ENCODE measurements around the gene BRI3BP.

BRI3BP gene

GRCh38 chr12:124993626-124994436 is at the start of gene BRI3BP:
BRI3BP (plus strand) TSS chr12:124993645; CDS start chr12:124993791, 146 bp downstream.
- Histone ChIP-seq H3K9me3 (ENCODE audit: low read length) (no peaks in the 10 kb centered on the region), H3K4me3 (ENCODE audit: low read depth in 1 of 2, low read length in 2 of 2) (peak within 1 kb of the TSS; percentile 38 to 66), H3K4me1 (ENCODE audit: insufficient read depth, low read length) (peaks cover 14% of the 10 kb centered on the region), H3K9ac (ENCODE audit: low read length) (peak within 1 kb of the TSS; percentile 44), H3K27me3 (ENCODE audit: control insufficient read depth in 1 of 2, insufficient read depth in 2 of 2, low read length in 2 of 2) (no peaks in the 10 kb centered on the region), H3K36me3 (ENCODE audit: insufficient read depth, low read length) (no peaks in the 10 kb centered on the region), H3K27ac (ENCODE audit: low read depth, low read length) (no peak within 1 kb of the TSS)

- Histone ChIP-seq H3K4me3 (ENCODE audit: low read depth in 1 of 2, low read length in 2 of 2) (no peak overlapping the region), H3K9ac (ENCODE audit: low read length) (no peak overlapping the region), H3K27ac (ENCODE audit: low read depth, low read length) (no peak overlapping the region), H3K9me3 (ENCODE audit: low read length) (no peaks in the 10 kb centered on the region), H3K36me3 (ENCODE audit: insufficient read depth, low read length) (peaks cover 20% of the 10 kb centered on the region), H3K27me3 (ENCODE audit: control insufficient read depth in 1 of 2, insufficient read depth in 2 of 2, low read length in 2 of 2) (no peaks in the 10 kb centered on the region), H3K4me1 (ENCODE audit: insufficient read depth, low read length) (no peaks in the 10 kb centered on the region)
Measured at GRCh38 chr12:124946447-124946793, 47.0 kb upstream of the BRI3BP start.

- Histone ChIP-seq H3K9ac (ENCODE audit: low read length) (no peak overlapping the region), H3K27ac (ENCODE audit: low read depth, low read length) (no peak overlapping the region), H3K4me3 (ENCODE audit: low read depth in 1 of 2, low read length in 2 of 2) (no peak overlapping the region), H3K4me1 (ENCODE audit: insufficient read depth, low read length) (no peaks in the 10 kb centered on the region), H3K9me3 (ENCODE audit: low read length) (no peaks in the 10 kb centered on the region), H3K36me3 (ENCODE audit: insufficient read depth, low read length) (peaks cover 20% of the 10 kb centered on the region), H3K27me3 (ENCODE audit: control insufficient read depth in 1 of 2, insufficient read depth in 2 of 2, low read length in 2 of 2) (no peaks in the 10 kb centered on the region)
Measured at GRCh38 chr12:124947013-124947412, 46.4 kb upstream of the BRI3BP start.

GRCh38 chr12:124947561-124948398 is 45.7 kb upstream of the BRI3BP start:
- Histone ChIP-seq H3K9ac (ENCODE audit: low read length) (no peak overlapping the region), H3K36me3 (ENCODE audit: insufficient read depth, low read length) (peaks cover 20% of the 10 kb centered on the region), H3K27me3 (ENCODE audit: control insufficient read depth in 1 of 2, insufficient read depth in 2 of 2, low read length in 2 of 2) (no peaks in the 10 kb centered on the region), H3K9me3 (ENCODE audit: low read length) (no peaks in the 10 kb centered on the region), H3K4me3 (ENCODE audit: low read depth in 1 of 2, low read length in 2 of 2) (no peak overlapping the region), H3K27ac (ENCODE audit: low read depth, low read length) (no peak overlapping the region), H3K4me1 (ENCODE audit: insufficient read depth, low read length) (no peaks in the 10 kb centered on the region)

GRCh38 chr12:124949066-124949465 is 44.4 kb upstream of the BRI3BP start:
- Histone ChIP-seq H3K4me3 (ENCODE audit: low read depth in 1 of 2, low read length in 2 of 2) (no peak overlapping the region), H3K4me1 (ENCODE audit: insufficient read depth, low read length) (no peaks in the 10 kb centered on the region), H3K27me3 (ENCODE audit: control insufficient read depth in 1 of 2, insufficient read depth in 2 of 2, low read length in 2 of 2) (no peaks in the 10 kb centered on the region), H3K27ac (ENCODE audit: low read depth, low read length) (no peak overlapping the region), H3K9me3 (ENCODE audit: low read length) (no peaks in the 10 kb centered on the region), H3K36me3 (ENCODE audit: insufficient read depth, low read length) (peaks cover 27% of the 10 kb centered on the region), H3K9ac (ENCODE audit: low read length) (no peak overlapping the region)

- H3K9me3 ChIP-seq (ENCODE audit: low read length): no peaks in the 10 kb centered on the region
- H3K27ac ChIP-seq (ENCODE audit: low read depth, low read length): no peak overlapping the region
- peaks cover 33% of the 10 kb centered on the region for H3K36me3 ChIP-seq (ENCODE audit: insufficient read depth, low read length)
- H3K27me3 ChIP-seq (ENCODE audit: control insufficient read depth in 1 of 2, insufficient read depth in 2 of 2, low read length in 2 of 2): no peaks in the 10 kb centered on the region
- no peak overlapping the region for H3K9ac ChIP-seq (ENCODE audit: low read length)
- no peaks in the 10 kb centered on the region for H3K4me1 ChIP-seq (ENCODE audit: insufficient read depth, low read length)
- no peak overlapping the region for H3K4me3 ChIP-seq (ENCODE audit: low read depth in 1 of 2, low read length in 2 of 2)
Measured at GRCh38 chr12:124949779-124950728, 43.4 kb upstream of the BRI3BP start.

GRCh38 chr12:124952295-124952694 is 41.1 kb upstream of the BRI3BP start:
- Histone ChIP-seq H3K4me3 (ENCODE audit: low read depth in 1 of 2, low read length in 2 of 2) (no peak overlapping the region), H3K4me1 (ENCODE audit: insufficient read depth, low read length) (no peaks in the 10 kb centered on the region), H3K27me3 (ENCODE audit: control insufficient read depth in 1 of 2, insufficient read depth in 2 of 2, low read length in 2 of 2) (no peaks in the 10 kb centered on the region), H3K36me3 (ENCODE audit: insufficient read depth, low read length) (peaks cover 35% of the 10 kb centered on the region), H3K9me3 (ENCODE audit: low read length) (no peaks in the 10 kb centered on the region), H3K9ac (ENCODE audit: low read length) (no peak overlapping the region), H3K27ac (ENCODE audit: low read depth, low read length) (no peak overlapping the region)

GRCh38 chr12:124952801-124953200 is 40.6 kb upstream of the BRI3BP start:
- no peaks in the 10 kb centered on the region for H3K27me3 ChIP-seq (ENCODE audit: control insufficient read depth in 1 of 2, insufficient read depth in 2 of 2, low read length in 2 of 2)
- no peak overlapping the region for H3K27ac ChIP-seq (ENCODE audit: low read depth, low read length)
- no peak overlapping the region for H3K9ac ChIP-seq (ENCODE audit: low read length)
- H3K9me3 ChIP-seq (ENCODE audit: low read length): no peaks in the 10 kb centered on the region
- peaks cover 37% of the 10 kb centered on the region for H3K36me3 ChIP-seq (ENCODE audit: insufficient read depth, low read length)
- H3K4me1 ChIP-seq (ENCODE audit: insufficient read depth, low read length): no peaks in the 10 kb centered on the region
- H3K4me3 ChIP-seq (ENCODE audit: low read depth in 1 of 2, low read length in 2 of 2): no peak overlapping the region

GRCh38 chr12:124953689-124954405 is 39.6 kb upstream of the BRI3BP start:
- Histone ChIP-seq H3K4me1 (ENCODE audit: insufficient read depth, low read length) (no peaks in the 10 kb centered on the region), H3K9ac (ENCODE audit: low read length) (no peak overlapping the region), H3K4me3 (ENCODE audit: low read depth in 1 of 2, low read length in 2 of 2) (no peak overlapping the region), H3K27me3 (ENCODE audit: control insufficient read depth in 1 of 2, insufficient read depth in 2 of 2, low read length in 2 of 2) (no peaks in the 10 kb centered on the region), H3K9me3 (ENCODE audit: low read length) (no peaks in the 10 kb centered on the region), H3K27ac (ENCODE audit: low read depth, low read length) (no peak overlapping the region), H3K36me3 (ENCODE audit: insufficient read depth, low read length) (peaks cover 43% of the 10 kb centered on the region)

- Histone ChIP-seq H3K4me1 (ENCODE audit: insufficient read depth, low read length) (no peaks in the 10 kb centered on the region), H3K36me3 (ENCODE audit: insufficient read depth, low read length) (peaks cover 36% of the 10 kb centered on the region), H3K9me3 (ENCODE audit: low read length) (no peaks in the 10 kb centered on the region), H3K4me3 (ENCODE audit: low read depth in 1 of 2, low read length in 2 of 2) (no peak overlapping the region), H3K27ac (ENCODE audit: low read depth, low read length) (no peak overlapping the region), H3K9ac (ENCODE audit: low read length) (no peak overlapping the region), H3K27me3 (ENCODE audit: control insufficient read depth in 1 of 2, insufficient read depth in 2 of 2, low read length in 2 of 2) (no peaks in the 10 kb centered on the region)
Measured at GRCh38 chr12:124954771-124955170, 38.7 kb upstream of the BRI3BP start.

Data from muscle layer of colon (tissue), 2 donors.